GM12878 (cell line): ENCODE measurements around the gene GRM7. TPM values are rescaled to one million over a fixed set of nuclear protein-coding genes. Genes with fewer than 3 reads are reported as not detected.

Experiments
- CEBPB ChIP-seq, 2 experiments: fragments of 150-350 bp in 1 of 2; IDR thresholded peaks; 2 replicates each; pipeline ENCODE4 v1.6.1; 2012 to 2014; ENCODE audit warnings: low read depth in 2 of 2, low read length in 2 of 2, borderline replicate concordance in 1 of 2, inconsistent platforms in 1 of 2
- GATAD2B ChIP-seq: fragments of 450-650 bp; conservative IDR thresholded peaks from 2 replicates; pipeline ENCODE4 v1.6.1; 2017; ENCODE audit warnings: low read depth, mild to moderate bottlenecking, moderate library complexity
- KDM1A ChIP-seq: fragments of 200-600 bp; sonication (generic); IDR thresholded peaks from 2 replicates; pipeline ENCODE4 v1.6.1; 2016; ENCODE audit warnings: borderline replicate concordance
- MTA3 ChIP-seq: IDR thresholded peaks from 2 replicates; pipeline ENCODE4 v1.6.1; 2012; ENCODE audit warnings: low read length, inconsistent platforms, borderline replicate concordance
- NFYB ChIP-seq: IDR thresholded peaks from 2 replicates; pipeline ENCODE4 v1.6.1; 2011; ENCODE audit warnings: low read depth, mild to moderate bottlenecking, low read length, improper control_type of control experiment, moderate library complexity; ENCODE audit not compliant: insufficient read depth
- RUNX3 ChIP-seq: IDR thresholded peaks from 2 replicates; pipeline ENCODE4 v1.6.1; 2012; ENCODE audit warnings: low read length, inconsistent platforms
- SP1 ChIP-seq: IDR thresholded peaks from one replicate; pipeline ENCODE4 v1.6.1; 2011; ENCODE audit warnings: low read depth, low read length
- SRF ChIP-seq, 2 experiments: IDR thresholded peaks; 2 replicates each; pipeline ENCODE4 v1.6.1; 2011; ENCODE audit warnings: low read depth in 2 of 2, low read length in 2 of 2, mild to moderate bottlenecking in 1 of 2, moderate library complexity in 1 of 2
- polyA plus RNA-seq, 11 experiments: library from polyadenylated mRNA; depleted of rRNA in 4 of 11; unstranded in 6 of 11; stranded (reverse) in 5 of 11; fragments of >200 nt; fragmentation: Nextera tagmentation in 4 of 11; fragmentation: Illumina TruSeq in 1 of 11; extraction: Ambion mirVana in 4 of 11; extraction: Trizol in 1 of 11; gene quantifications; 1 replicate in 1 of 11; 2 replicates in 10 of 11; pipeline versions ENCODE4 v1.2.1 to v1.2.3, GENCODE V29; 2011 to 2016; ENCODE audit warnings: inconsistent platforms in 2 of 11, missing spikeins in 2 of 11, low read depth in 1 of 11
- total RNA-seq, 4 experiments: library from RNA; depleted of rRNA in 3 of 4; stranded (reverse); fragments of >200 nt in 3 of 4; fragmentation: Illumina TruSeq in 1 of 4; extraction: Trizol in 1 of 4; gene quantifications; 2 replicates each; pipeline versions ENCODE4 v1.2.1 to v1.2.3, GENCODE V29; 2013 to 2021
- TF ChIP-seq, protein P1 (sequence below): IDR thresholded peaks from 2 replicates; pipeline ENCODE4 v1.6.1; 2012; ENCODE audit warnings: low read depth, low read length, improper control_type of control experiment
- TF ChIP-seq, protein P2 (sequence below): fragments of 450-650 bp; IDR thresholded peaks from 2 replicates; pipeline ENCODE4 v1.6.1; 2017; ENCODE audit warnings: mild to moderate bottlenecking, moderate library complexity
- TF ChIP-seq, protein P3 (sequence below): fragments of 450-650 bp; IDR thresholded peaks from 2 replicates; pipeline ENCODE4 v1.6.1; 2016; ENCODE audit warnings: mild to moderate bottlenecking

Gene GRM7
- total and polyA plus RNA-seq, 10 of the 15 experiments (the other 5 are each of a cell fraction or from before 2014, with no cell fraction given) = not detected

DNA sequence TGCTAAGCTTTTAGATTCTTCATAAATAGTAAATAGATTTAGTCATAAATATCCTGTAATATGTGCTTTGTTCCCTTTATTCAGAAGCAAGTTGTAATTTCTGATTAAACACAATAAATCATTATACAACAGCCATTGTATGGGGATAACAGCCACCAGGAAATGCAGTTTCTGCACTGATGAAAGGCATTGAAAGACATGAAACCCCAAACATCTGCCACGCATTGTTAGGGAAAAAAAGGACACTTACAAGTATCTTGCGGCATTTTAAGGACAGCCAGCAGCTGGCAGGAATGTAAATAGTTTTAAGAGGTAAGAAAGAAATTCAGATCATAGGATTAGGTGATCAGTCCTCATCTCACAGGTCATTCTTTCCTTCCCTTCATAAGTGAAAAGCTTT is 839.6 kb downstream of the GRM7 start (continued):
- TF ChIP-seq RUNX3 = no peak
- no peak for TF ChIP-seq CEBPB (IDR thresholded peaks at IDR 0.05; ENCODE audit: borderline replicate concordance in 1 of 2, low read depth in 2 of 2, low read length in 2 of 2)
- TF ChIP-seq KDM1A = no peak
- TF ChIP-seq, protein P1, sequence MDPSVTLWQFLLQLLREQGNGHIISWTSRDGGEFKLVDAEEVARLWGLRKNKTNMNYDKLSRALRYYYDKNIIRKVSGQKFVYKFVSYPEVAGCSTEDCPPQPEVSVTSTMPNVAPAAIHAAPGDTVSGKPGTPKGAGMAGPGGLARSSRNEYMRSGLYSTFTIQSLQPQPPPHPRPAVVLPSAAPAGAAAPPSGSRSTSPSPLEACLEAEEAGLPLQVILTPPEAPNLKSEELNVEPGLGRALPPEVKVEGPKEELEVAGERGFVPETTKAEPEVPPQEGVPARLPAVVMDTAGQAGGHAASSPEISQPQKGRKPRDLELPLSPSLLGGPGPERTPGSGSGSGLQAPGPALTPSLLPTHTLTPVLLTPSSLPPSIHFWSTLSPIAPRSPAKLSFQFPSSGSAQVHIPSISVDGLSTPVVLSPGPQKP = no peak
- no peak for TF ChIP-seq SRF (IDR thresholded peaks at IDR 0.05; ENCODE audit: low read depth in 2 of 2, low read length in 2 of 2)
- TF ChIP-seq, protein P2, sequence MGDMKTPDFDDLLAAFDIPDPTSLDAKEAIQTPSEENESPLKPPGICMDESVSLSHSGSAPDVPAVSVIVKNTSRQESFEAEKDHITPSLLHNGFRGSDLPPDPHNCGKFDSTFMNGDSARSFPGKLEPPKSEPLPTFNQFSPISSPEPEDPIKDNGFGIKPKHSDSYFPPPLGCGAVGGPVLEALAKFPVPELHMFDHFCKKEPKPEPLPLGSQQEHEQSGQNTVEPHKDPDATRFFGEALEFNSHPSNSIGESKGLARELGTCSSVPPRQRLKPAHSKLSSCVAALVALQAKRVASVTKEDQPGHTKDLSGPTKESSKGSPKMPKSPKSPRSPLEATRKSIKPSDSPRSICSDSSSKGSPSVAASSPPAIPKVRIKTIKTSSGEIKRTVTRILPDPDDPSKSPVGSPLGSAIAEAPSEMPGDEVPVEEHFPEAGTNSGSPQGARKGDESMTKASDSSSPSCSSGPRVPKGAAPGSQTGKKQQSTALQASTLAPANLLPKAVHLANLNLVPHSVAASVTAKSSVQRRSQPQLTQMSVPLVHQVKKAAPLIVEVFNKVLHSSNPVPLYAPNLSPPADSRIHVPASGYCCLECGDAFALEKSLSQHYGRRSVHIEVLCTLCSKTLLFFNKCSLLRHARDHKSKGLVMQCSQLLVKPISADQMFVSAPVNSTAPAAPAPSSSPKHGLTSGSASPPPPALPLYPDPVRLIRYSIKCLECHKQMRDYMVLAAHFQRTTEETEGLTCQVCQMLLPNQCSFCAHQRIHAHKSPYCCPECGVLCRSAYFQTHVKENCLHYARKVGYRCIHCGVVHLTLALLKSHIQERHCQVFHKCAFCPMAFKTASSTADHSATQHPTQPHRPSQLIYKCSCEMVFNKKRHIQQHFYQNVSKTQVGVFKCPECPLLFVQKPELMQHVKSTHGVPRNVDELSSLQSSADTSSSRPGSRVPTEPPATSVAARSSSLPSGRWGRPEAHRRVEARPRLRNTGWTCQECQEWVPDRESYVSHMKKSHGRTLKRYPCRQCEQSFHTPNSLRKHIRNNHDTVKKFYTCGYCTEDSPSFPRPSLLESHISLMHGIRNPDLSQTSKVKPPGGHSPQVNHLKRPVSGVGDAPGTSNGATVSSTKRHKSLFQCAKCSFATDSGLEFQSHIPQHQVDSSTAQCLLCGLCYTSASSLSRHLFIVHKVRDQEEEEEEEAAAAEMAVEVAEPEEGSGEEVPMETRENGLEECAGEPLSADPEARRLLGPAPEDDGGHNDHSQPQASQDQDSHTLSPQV = no peak
- no peak for TF ChIP-seq NFYB
- TF ChIP-seq MTA3 = no peak
- TF ChIP-seq SP1 = no peak
- no peak for TF ChIP-seq GATAD2B
- TF ChIP-seq, protein P3, sequence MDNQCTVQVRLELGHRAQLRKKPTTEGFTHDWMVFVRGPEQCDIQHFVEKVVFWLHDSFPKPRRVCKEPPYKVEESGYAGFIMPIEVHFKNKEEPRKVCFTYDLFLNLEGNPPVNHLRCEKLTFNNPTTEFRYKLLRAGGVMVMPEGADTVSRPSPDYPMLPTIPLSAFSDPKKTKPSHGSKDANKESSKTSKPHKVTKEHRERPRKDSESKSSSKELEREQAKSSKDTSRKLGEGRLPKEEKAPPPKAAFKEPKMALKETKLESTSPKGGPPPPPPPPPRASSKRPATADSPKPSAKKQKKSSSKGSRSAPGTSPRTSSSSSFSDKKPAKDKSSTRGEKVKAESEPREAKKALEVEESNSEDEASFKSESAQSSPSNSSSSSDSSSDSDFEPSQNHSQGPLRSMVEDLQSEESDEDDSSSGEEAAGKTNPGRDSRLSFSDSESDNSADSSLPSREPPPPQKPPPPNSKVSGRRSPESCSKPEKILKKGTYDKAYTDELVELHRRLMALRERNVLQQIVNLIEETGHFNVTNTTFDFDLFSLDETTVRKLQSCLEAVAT = no peak
